ENCODE measurements around the gene PTOV1. TPM values are rescaled to one million over a fixed set of nuclear protein-coding genes. Genes with fewer than 3 reads are reported as not detected.
A peak's percentile ranks its signal among the peaks of the same experiment; 100 is the strongest.

Gene PTOV1
- total and polyA plus RNA-seq, 2 of the 4 experiments (the other 2 are of a cell fraction) = 34.4 to 107 TPM

- TF ChIP-seq RAD21 (IDR thresholded peaks at IDR 0.05; ENCODE audit: low read length) = no peak
- TF ChIP-seq FOS (IDR thresholded peaks at IDR 0.05; ENCODE audit: low read depth, low read length) = peak; percentile 53; the same call in 1 of the 2 replicates
- TF ChIP-seq SMC3 (IDR thresholded peaks at IDR 0.05; ENCODE audit: low read depth, low read length) = no peak
- no peak for TF ChIP-seq RCOR1 (IDR thresholded peaks at IDR 0.05; ENCODE audit: insufficient replicate concordance, low read length)
Measured at GRCh38 chr19:49847731-49848696, 2.9 kb upstream of the PTOV1 start (continued).

- Histone ChIP-seq H3K27me3 (ENCODE audit: control insufficient read depth, insufficient read depth, low read length) (no peaks in the 10 kb centered on the region), H3K56ac (ENCODE audit: extremely low read depth, insufficient read depth, low read length) (no peak overlapping the region; the same call in 1 of the 2 replicates), H3K4me1 (ENCODE audit: control insufficient read depth, insufficient read depth, low read length) (peaks cover 16% of the 10 kb centered on the region), H4K20me1 (ENCODE audit: insufficient read depth, low read length) (peaks cover 32% of the 10 kb centered on the region), H3K79me1 (ENCODE audit: low read depth in 1 of 2, low read length in 2 of 2) (peaks cover 27 to 70% of the 10 kb centered on the region in 2 experiments), H3K23ac (ENCODE audit: low read depth, low read length) (no peak overlapping the region), H2AFZ (replicated peaks; ENCODE audit: low read length, poor library complexity) (no peak overlapping the region), H3K4ac (ENCODE audit: low read depth, low read length) (no peak overlapping the region), H3K14ac (replicated peaks; ENCODE audit: low read depth, low read length) (no peak overlapping the region), H3K9me3 (ENCODE audit: control insufficient read depth, insufficient read depth, low read length) (no peaks in the 10 kb centered on the region), H2BK5ac (ENCODE audit: low read depth, low read length, poor library complexity, severe bottlenecking) (peak overlapping the region; percentile 57), H4K91ac (ENCODE audit: insufficient read depth, low read depth, low read length) (no peak overlapping the region), H2AK5ac (ENCODE audit: low read depth, low read length) (peak overlapping the region; percentile 23; the same call in 1 of the 2 replicates), H3K4me3 (ENCODE audit: insufficient read depth, low read depth, low read length) (no peak overlapping the region), H3K4me2 (ENCODE audit: low read depth, low read length) (no peak overlapping the region), H3K18ac (ENCODE audit: low read depth, low read length) (no peak overlapping the region), H3K9ac (ENCODE audit: low read depth, low read length) (no peak overlapping the region), H2BK15ac (ENCODE audit: low read depth, low read length) (no peak overlapping the region), H3K27ac (ENCODE audit: insufficient read depth, low read length) (no peak overlapping the region), H4K5ac (ENCODE audit: low read depth, low read length) (no peak overlapping the region), H4K8ac (ENCODE audit: low read depth in 2 of 2, low read length in 2 of 2) (no peak overlapping the region), H3K9me1 (ENCODE audit: insufficient read depth, low read length) (peaks cover 20% of the 10 kb centered on the region), H2BK120ac (ENCODE audit: low read depth, low read length) (0 out of 2 replicates have a peak overlapping the region, but pooled peaks have one; percentile 0), H3K36me3 (ENCODE audit: control insufficient read depth, insufficient read depth, low read length) (0 out of 2 replicates have a peak, but pooled peaks cover 3% of the 10 kb centered on the region), H2AK9ac (replicated peaks; ENCODE audit: low read depth, low read length, poor library complexity) (no peak overlapping the region), H2BK20ac (ENCODE audit: low read depth, low read length) (no peak overlapping the region)
- intact Hi-C loops (cut with micrococcal nuclease) = loop anchor here (2.0 kb wide), 1 partner anchor 30 kb away; the partner anchor contains the start of gene MED25
- DNase-seq (no peak), ATAC-seq (ENCODE audit: low read depth) (no peak)
- in situ Hi-C loops (cut with MboI; ENCODE audit: low sequenced_read_pairs) = no loop called here
- no CpG with 5 or more reads among the region's 3 CpGs for WGBS, 2 experiments (ENCODE audit: extremely low coverage in 2 of 2, insufficient read length in 1 of 2)
- ChIA-PET CTCF (interaction anchor here (0.6 to 0.9 kb wide), 2 partner anchors 10 to 375 kb away, joined by 3 read pairs; no protein-coding TSS in a partner anchor), POLR2A (ENCODE audit: unreplicated experiment) (no interaction called here)
- dilution Hi-C loops (cut with HindIII; ENCODE audit: low sequenced_read_pairs, unreplicated experiment) = no loop called here
- BruUV-seq (replicated peaks) = no TSS peak
- TF ChIP-seq MXI1 (IDR thresholded peaks at IDR 0.05; ENCODE audit: borderline replicate concordance, low read depth, low read length) (no peak), NFE2L2 (IDR thresholded peaks at IDR 0.05; ENCODE audit: low read depth, low read length) (no peak), SMC3 (IDR thresholded peaks at IDR 0.05; ENCODE audit: low read depth, low read length) (no peak), RAD21 (IDR thresholded peaks at IDR 0.05; ENCODE audit: low read length) (no peak), MAFK (IDR thresholded peaks at IDR 0.05; ENCODE audit: low read depth, low read length) (no peak), MAZ (IDR thresholded peaks at IDR 0.05; ENCODE audit: borderline replicate concordance, low read depth, low read length) (no peak), USF2 (IDR thresholded peaks at IDR 0.05; ENCODE audit: low read depth, low read length) (no peak), ELK1 (IDR thresholded peaks at IDR 0.05; ENCODE audit: borderline replicate concordance, low read depth, low read length) (no peak), RCOR1 (IDR thresholded peaks at IDR 0.05; ENCODE audit: insufficient replicate concordance, low read length) (no peak), FOS (IDR thresholded peaks at IDR 0.05; ENCODE audit: low read depth, low read length) (no peak), BHLHE40 (IDR thresholded peaks at IDR 0.05; ENCODE audit: low read depth, low read length) (no peak), CEBPB (IDR thresholded peaks at IDR 0.05; ENCODE audit: low read depth, low read length) (no peak), CHD1 (IDR thresholded peaks at IDR 0.05; ENCODE audit: low read depth, low read length) (no peak)
Measured at GRCh38 chr19:49848938-49849337, 2.0 kb upstream of the PTOV1 start.
